Mesenchymal stem cell (in vitro differentiated cells and primary cell): ENCODE results near the gene RNF145.
"Not testable (repeated sequence)": the region's sequence is repeated elsewhere in the genome, so short reads cannot be mapped to it uniquely, and the experiment has no call there.

Source experiments
- DNase-seq: peaks from one replicate; pipeline ENCODE4 v3.0.0-alpha.2; 2013
- H2AFZ ChIP-seq: one replicate; pipeline ENCODE4 v1.6.1; 2013; ENCODE audit warnings: low read depth, mild to moderate bottlenecking, control low read depth, inconsistent platforms, low read length, moderate library complexity
- H2AK5ac ChIP-seq: 2 replicates; pipeline ENCODE4 v1.6.1; 2013; ENCODE audit warnings: low read length, moderate library complexity, mild to moderate bottlenecking, inconsistent platforms; ENCODE audit not compliant: severe bottlenecking
- H2BK120ac ChIP-seq: one replicate; pipeline ENCODE4 v1.6.1; 2013; ENCODE audit warnings: low read depth, mild to moderate bottlenecking, inconsistent platforms, low read length, moderate library complexity
- H2BK12ac ChIP-seq, 2 experiments: one replicate each; pipeline ENCODE4 v1.6.1; 2013; ENCODE audit warnings: inconsistent platforms in 2 of 2, low read length in 2 of 2, mild to moderate bottlenecking in 2 of 2, moderate library complexity in 2 of 2, control low read depth in 1 of 2
- H2BK15ac ChIP-seq: one replicate; pipeline ENCODE4 v1.6.1; 2013; ENCODE audit warnings: mild to moderate bottlenecking, low read depth, inconsistent platforms; ENCODE audit not compliant: poor library complexity, severe bottlenecking
- H2BK5ac ChIP-seq: 2 replicates; pipeline ENCODE4 v1.6.1; 2013; ENCODE audit warnings: low read depth, mild to moderate bottlenecking, low read length, control low read depth, inconsistent platforms; ENCODE audit not compliant: poor library complexity, severe bottlenecking
- H3K14ac ChIP-seq, 2 experiments: one replicate each; pipeline ENCODE4 v1.6.1; 2013; ENCODE audit warnings: inconsistent platforms in 2 of 2, low read length in 2 of 2, control low read depth in 1 of 2, mild to moderate bottlenecking in 1 of 2, moderate library complexity in 1 of 2
- H3K18ac ChIP-seq, 2 experiments: one replicate each; pipeline ENCODE4 v1.6.1; 2013; ENCODE audit warnings: inconsistent platforms in 2 of 2, low read length in 2 of 2, control low read depth in 1 of 2, low read depth in 1 of 2, mild to moderate bottlenecking in 1 of 2
- H3K23ac ChIP-seq, 2 experiments: one replicate each; pipeline ENCODE4 v1.6.1; 2013; ENCODE audit warnings: inconsistent platforms in 2 of 2, low read length in 2 of 2, mild to moderate bottlenecking in 2 of 2, moderate library complexity in 2 of 2, control low read depth in 1 of 2
- H3K27ac ChIP-seq: 2 replicates; pipeline ENCODE4 v1.5.1; 2013; ENCODE audit warnings: mild to moderate bottlenecking, moderate library complexity, low read length, control low read depth, inconsistent platforms; ENCODE audit not compliant: poor library complexity, severe bottlenecking
- H3K27me3 ChIP-seq, 2 experiments: 2 replicates each; pipeline versions ENCODE4 v1.6.1 to v1.7.0; 2013; ENCODE audit warnings: low read length in 2 of 2, mild to moderate bottlenecking in 2 of 2, moderate library complexity in 2 of 2, control low read depth in 1 of 2, inconsistent platforms in 1 of 2; ENCODE audit not compliant: control insufficient read depth in 1 of 2, insufficient read depth in 1 of 2
- H3K36me3 ChIP-seq, 2 experiments: 2 replicates each; pipeline versions ENCODE4 v1.6.1 to v1.7.0; 2013; ENCODE audit warnings: low read length in 2 of 2, control low read depth in 1 of 2, inconsistent platforms in 1 of 2, low read depth in 1 of 2, mild to moderate bottlenecking in 1 of 2; ENCODE audit not compliant: insufficient read depth in 2 of 2, control insufficient read depth in 1 of 2
- H3K4ac ChIP-seq, 2 experiments: one replicate each; pipeline ENCODE4 v1.6.1; 2013; ENCODE audit warnings: inconsistent platforms in 2 of 2, low read length in 2 of 2, mild to moderate bottlenecking in 2 of 2, moderate library complexity in 2 of 2, control low read depth in 1 of 2, low read depth in 1 of 2
- H3K4me1 ChIP-seq: 2 replicates; pipeline ENCODE4 v1.6.1; 2013; ENCODE audit warnings: low read depth, low read length, control low read depth; ENCODE audit not compliant: control insufficient read depth, insufficient read depth
- H3K4me2 ChIP-seq: 2 replicates; pipeline ENCODE4 v1.6.1; 2013; ENCODE audit warnings: low read length, mild to moderate bottlenecking, inconsistent platforms; ENCODE audit not compliant: poor library complexity, severe bottlenecking
- H3K4me3 ChIP-seq, 2 experiments: 2 replicates each; pipeline versions ENCODE4 v1.5.1 to v1.7.0; 2013; ENCODE audit warnings: low read length in 2 of 2, mild to moderate bottlenecking in 2 of 2, control low read depth in 1 of 2, low read depth in 1 of 2; ENCODE audit not compliant: insufficient read depth in 1 of 2
- H3K79me1 ChIP-seq: replicated peaks from 2 replicates; pipeline ENCODE4 v1.6.1; 2013; ENCODE audit warnings: mild to moderate bottlenecking, control low read depth, low read length, inconsistent platforms; ENCODE audit not compliant: poor library complexity, severe bottlenecking
- H3K9ac ChIP-seq: 2 replicates; pipeline ENCODE4 v1.7.0; 2013; ENCODE audit warnings: mild to moderate bottlenecking, low read length, moderate library complexity
- H3K9me3 ChIP-seq: 2 replicates; pipeline ENCODE4 v1.7.0; 2013; ENCODE audit warnings: mild to moderate bottlenecking, low read length; ENCODE audit not compliant: control insufficient read depth
- H4K8ac ChIP-seq: one replicate; pipeline ENCODE4 v1.6.1; 2013; ENCODE audit warnings: inconsistent platforms, mild to moderate bottlenecking, low read length, moderate library complexity
- H4K91ac ChIP-seq: one replicate; pipeline ENCODE4 v1.6.1; 2013; ENCODE audit warnings: mild to moderate bottlenecking, low read length, inconsistent platforms
- WGBS: methylation state at CpG from one replicate; pipeline ENCODE4 v1.1.7; 2013; ENCODE audit warnings: mixed read lengths; 5-methylcytosine and 5-hydroxymethylcytosine counted together

The RNF145 gene

DNA sequence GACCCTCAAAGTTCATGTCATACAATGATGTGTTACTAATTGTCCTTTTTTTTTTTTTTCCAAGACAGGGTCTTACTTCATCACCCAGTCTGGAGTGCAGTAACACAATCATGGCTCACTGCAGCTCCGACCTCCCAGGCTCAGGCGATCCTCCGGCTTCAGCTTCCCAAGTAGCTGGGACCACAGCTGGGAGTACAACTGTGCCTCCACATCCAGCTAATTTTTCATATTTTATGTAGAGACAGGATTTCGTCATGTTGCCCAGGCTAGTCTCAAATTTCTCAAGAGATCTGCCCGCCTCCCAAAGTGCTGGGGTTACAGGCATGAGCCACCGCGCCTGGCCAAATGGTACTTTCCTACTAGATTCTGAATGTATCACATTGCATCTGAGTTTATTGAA is 60.3 kb downstream of the RNF145 start:
- H3K9me3 ChIP-seq, result no peaks in the 10 kb centered on the region
- peaks cover 0 to 7% of the 10 kb centered on the region in 2 experiments for H3K27me3 ChIP-seq
- no peaks in the 10 kb centered on the region for H3K4me1 ChIP-seq
- H2BK15ac ChIP-seq, result no peak overlapping the region
- H4K91ac ChIP-seq, result no peak overlapping the region
- H2BK12ac ChIP-seq, result no peak overlapping the region
- no peak overlapping the region for H3K4ac ChIP-seq
- no peak overlapping the region for H3K9ac ChIP-seq
- H3K27ac ChIP-seq, result no peak overlapping the region
- no peak overlapping the region for H3K14ac ChIP-seq
- 88% methylated on average over 7 of the region's 7 CpGs for WGBS
- H2AFZ ChIP-seq, result no peak overlapping the region
- no peak overlapping the region for H3K23ac ChIP-seq
- H4K8ac ChIP-seq, result no peak overlapping the region
- no peak for DNase-seq
- no peak overlapping the region for H2AK5ac ChIP-seq
- no peak overlapping the region for H2BK5ac ChIP-seq
- H3K79me1 ChIP-seq, result no peaks in the 10 kb centered on the region
- no peak overlapping the region for H3K4me3 ChIP-seq
- H3K18ac ChIP-seq, result no peak overlapping the region
- no peak overlapping the region for H3K4me2 ChIP-seq
- H3K36me3 ChIP-seq, result no peaks in the 10 kb centered on the region
- H2BK120ac ChIP-seq, result no peak overlapping the region

DNA sequence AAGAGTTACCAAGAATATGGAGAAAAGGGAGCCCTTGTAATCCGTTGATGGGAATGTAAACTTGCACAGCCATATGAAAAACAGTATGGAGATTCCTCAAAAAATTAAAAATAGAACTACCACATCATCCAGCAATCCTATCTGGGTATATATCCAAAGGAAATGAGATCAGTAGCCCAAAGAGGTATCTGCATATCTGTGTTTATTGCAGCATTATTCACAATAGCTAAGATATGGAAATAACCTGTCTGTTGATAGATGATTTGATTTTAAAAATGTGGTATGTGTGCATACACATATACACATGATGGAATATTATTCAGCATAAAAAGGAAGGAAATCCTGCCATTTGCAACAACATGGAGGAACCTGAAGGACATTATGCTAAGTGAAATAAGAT is 61.4 kb downstream of the RNF145 start:
- no peak overlapping the region for H3K4me2 ChIP-seq
- H2BK120ac ChIP-seq, result no peak overlapping the region
- H3K9me3 ChIP-seq, result no peaks in the 10 kb centered on the region
- H3K14ac ChIP-seq, result no peak overlapping the region
- H2BK15ac ChIP-seq, result no peak overlapping the region
- no peak overlapping the region for H2BK5ac ChIP-seq
- H3K36me3 ChIP-seq, result no peaks in the 10 kb centered on the region
- H3K4me1 ChIP-seq, result no peaks in the 10 kb centered on the region
- no peak overlapping the region for H3K4ac ChIP-seq
- H2AK5ac ChIP-seq, result no peak overlapping the region
- H3K27me3 ChIP-seq, result peaks cover 0 to 7% of the 10 kb centered on the region in 2 experiments
- H4K8ac ChIP-seq, result no peak overlapping the region
- no peak overlapping the region for H3K23ac ChIP-seq
- no peak overlapping the region for H3K4me3 ChIP-seq
- no CpG with 5 or more reads among the region's 1 CpG for WGBS
- no peak overlapping the region for H2AFZ ChIP-seq
- no peak for DNase-seq
- no peak overlapping the region for H4K91ac ChIP-seq
- no peak overlapping the region for H3K9ac ChIP-seq
- H2BK12ac ChIP-seq, result no peak overlapping the region
- H3K18ac ChIP-seq, result no peak overlapping the region
- H3K27ac ChIP-seq, result no peak overlapping the region
- H3K79me1 ChIP-seq, result no peaks in the 10 kb centered on the region

DNA sequence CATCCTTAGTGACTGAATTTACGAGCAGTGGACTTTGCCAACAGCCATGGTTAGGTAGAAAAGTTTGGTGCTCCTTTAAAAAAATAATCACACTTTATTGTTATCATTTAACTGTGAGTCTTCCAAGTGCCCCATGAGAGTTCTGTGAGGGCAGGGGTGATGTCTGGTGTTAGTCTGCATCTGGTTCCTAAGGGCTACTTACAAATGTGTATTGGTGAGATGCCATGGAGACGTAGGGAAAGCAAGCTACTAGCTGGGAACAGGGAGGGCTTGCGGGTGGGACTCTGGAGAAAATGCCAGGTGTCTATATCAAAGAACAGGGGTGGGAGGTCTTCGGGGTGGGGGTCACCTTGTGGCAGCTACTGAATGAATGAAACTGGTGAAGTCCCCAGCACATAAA is 62.5 kb downstream of the RNF145 start:
- H3K4me3 ChIP-seq, result no peak overlapping the region
- no peak overlapping the region for H2BK15ac ChIP-seq
- H4K91ac ChIP-seq, result no peak overlapping the region
- WGBS, result 54% methylated on average over 3 of the region's 4 CpGs
- no peak overlapping the region for H3K18ac ChIP-seq
- H3K36me3 ChIP-seq, result no peaks in the 10 kb centered on the region
- no peak overlapping the region for H3K14ac ChIP-seq
- no peak for DNase-seq
- H3K27ac ChIP-seq, result no peak overlapping the region
- no peak overlapping the region for H2AK5ac ChIP-seq
- H2AFZ ChIP-seq, result no peak overlapping the region
- no peak overlapping the region for H3K23ac ChIP-seq
- H4K8ac ChIP-seq, result no peak overlapping the region
- H3K9ac ChIP-seq, result no peak overlapping the region
- H3K4ac ChIP-seq, result no peak overlapping the region
- no peak overlapping the region for H3K4me2 ChIP-seq
- H3K79me1 ChIP-seq, result no peaks in the 10 kb centered on the region
- H2BK12ac ChIP-seq, result no peak overlapping the region
- no peak overlapping the region for H2BK5ac ChIP-seq
- peaks cover 0 to 7% of the 10 kb centered on the region in 2 experiments for H3K27me3 ChIP-seq
- no peak overlapping the region for H2BK120ac ChIP-seq
- no peaks in the 10 kb centered on the region for H3K9me3 ChIP-seq
- H3K4me1 ChIP-seq, result no peaks in the 10 kb centered on the region

DNA sequence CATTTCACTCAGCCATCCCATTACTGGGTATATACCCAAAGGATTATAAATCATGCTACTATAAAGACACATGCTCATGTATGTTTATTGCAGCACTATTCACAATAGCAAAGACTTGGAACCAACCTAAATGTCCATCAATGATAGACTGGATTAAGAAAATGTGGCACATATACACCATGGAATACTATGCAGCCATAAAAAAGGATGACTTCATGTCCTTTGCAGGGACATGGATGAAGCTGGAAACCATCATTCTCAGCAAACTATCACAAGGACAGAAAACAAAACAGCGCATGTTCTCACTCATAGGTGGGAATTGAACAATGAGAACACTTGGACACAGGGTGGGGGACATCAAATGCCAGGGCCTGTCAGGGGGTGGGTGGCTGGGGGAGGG is 64.2 kb downstream of the RNF145 start:
- H3K14ac ChIP-seq, H4K91ac ChIP-seq, H2BK12ac ChIP-seq, H2BK120ac ChIP-seq, H3K4me1 ChIP-seq, H3K36me3 ChIP-seq, H2BK5ac ChIP-seq, H3K27ac ChIP-seq, H3K4me3 ChIP-seq, H3K18ac ChIP-seq, H3K4ac ChIP-seq, DNase-seq, H3K23ac ChIP-seq, H3K79me1 ChIP-seq, H2AFZ ChIP-seq, H3K9ac ChIP-seq, H4K8ac ChIP-seq, H2AK5ac ChIP-seq, H3K27me3 ChIP-seq, H3K9me3 ChIP-seq, H2BK15ac ChIP-seq, H3K4me2 ChIP-seq: not testable (repeated sequence)
- 100% methylated on average over 1 of the region's 1 CpG for WGBS
